K562 (cell line): Measurements from ENCODE around the gene DCAF4.

Experiments
- EZH2 ChIP-seq: IDR thresholded peaks from 2 replicates; pipeline ENCODE4 v1.6.1; 2012; ENCODE audit warnings: low read depth, mild to moderate bottlenecking, inconsistent platforms, low read length, borderline replicate concordance
- FOXP1 ChIP-seq: sonication (generic); formaldehyde crosslinking; IDR thresholded peaks from 2 replicates; pipeline ENCODE4 v1.8.0; 2022; ENCODE audit warnings: mild to moderate bottlenecking, missing genetic modification reagents
- RFX5 ChIP-seq: IDR thresholded peaks from 2 replicates; pipeline ENCODE4 v1.6.1; 2011; ENCODE audit warnings: low read depth, mild to moderate bottlenecking, improper control_type of control experiment, low read length
- SMAD3 ChIP-seq: fragments of 450-650 bp; formaldehyde crosslinking; conservative IDR thresholded peaks from 2 replicates; pipeline ENCODE4 v1.4.0; 2020; ENCODE audit warnings: mild to moderate bottlenecking
- SP2 ChIP-seq: IDR thresholded peaks from 2 replicates; pipeline ENCODE4 v1.6.1; 2011; ENCODE audit warnings: mild to moderate bottlenecking, low read depth, low read length, moderate library complexity; ENCODE audit not compliant: poor library complexity, severe bottlenecking; ENCODE audit errors: extremely low read depth
- TRIM24 ChIP-seq, 2 experiments: fragments of 450-650 bp; IDR thresholded peaks; 2 replicates each; pipeline ENCODE4 v1.6.1; 2016
- ZZZ3 ChIP-seq: fragments of 450-650 bp; IDR thresholded peaks from 2 replicates; pipeline ENCODE4 v1.6.1; 2016; ENCODE audit warnings: antibody characterized with exemption, mild to moderate bottlenecking, moderate library complexity
- TF ChIP-seq, protein P1 (sequence below): IDR thresholded peaks from 3 replicates; pipeline ENCODE4 v1.6.1; 2011; ENCODE audit warnings: borderline replicate concordance, mild to moderate bottlenecking, moderate library complexity; ENCODE audit not compliant: insufficient read length; ENCODE audit errors: extremely low read depth
- TF ChIP-seq, protein P2 (sequence below): fragments of 450-650 bp; IDR thresholded peaks from 2 replicates; pipeline ENCODE4 v1.6.1; 2016; ENCODE audit warnings: borderline replicate concordance
- TF ChIP-seq, protein P3 (sequence below), 3 experiments: IDR thresholded peaks in 2 of 3; conservative IDR thresholded peaks in 1 of 3; 2 replicates each; pipeline ENCODE4 v1.5.1; 2011 to 2012; ENCODE audit warnings: low read length in 3 of 3, mild to moderate bottlenecking in 3 of 3, control low read depth in 2 of 3, improper control_type of control experiment in 1 of 3, inconsistent platforms in 1 of 3, low read depth in 1 of 3, mixed read lengths in 1 of 3, moderate library complexity in 1 of 3; ENCODE audit not compliant: insufficient read depth in 2 of 3
- TF ChIP-seq, protein P4 (sequence below): sonication (generic); formaldehyde crosslinking; IDR thresholded peaks from 2 replicates; pipeline ENCODE4 v1.9.0; 2022; ENCODE audit warnings: mild to moderate bottlenecking, missing genetic modification reagents
- TF ChIP-seq, protein P5 (sequence below): fragments of 450-650 bp; formaldehyde crosslinking; IDR thresholded peaks from 2 replicates; pipeline ENCODE4 v1.4.0; 2020; ENCODE audit warnings: mild to moderate bottlenecking, moderate library complexity

DNA sequence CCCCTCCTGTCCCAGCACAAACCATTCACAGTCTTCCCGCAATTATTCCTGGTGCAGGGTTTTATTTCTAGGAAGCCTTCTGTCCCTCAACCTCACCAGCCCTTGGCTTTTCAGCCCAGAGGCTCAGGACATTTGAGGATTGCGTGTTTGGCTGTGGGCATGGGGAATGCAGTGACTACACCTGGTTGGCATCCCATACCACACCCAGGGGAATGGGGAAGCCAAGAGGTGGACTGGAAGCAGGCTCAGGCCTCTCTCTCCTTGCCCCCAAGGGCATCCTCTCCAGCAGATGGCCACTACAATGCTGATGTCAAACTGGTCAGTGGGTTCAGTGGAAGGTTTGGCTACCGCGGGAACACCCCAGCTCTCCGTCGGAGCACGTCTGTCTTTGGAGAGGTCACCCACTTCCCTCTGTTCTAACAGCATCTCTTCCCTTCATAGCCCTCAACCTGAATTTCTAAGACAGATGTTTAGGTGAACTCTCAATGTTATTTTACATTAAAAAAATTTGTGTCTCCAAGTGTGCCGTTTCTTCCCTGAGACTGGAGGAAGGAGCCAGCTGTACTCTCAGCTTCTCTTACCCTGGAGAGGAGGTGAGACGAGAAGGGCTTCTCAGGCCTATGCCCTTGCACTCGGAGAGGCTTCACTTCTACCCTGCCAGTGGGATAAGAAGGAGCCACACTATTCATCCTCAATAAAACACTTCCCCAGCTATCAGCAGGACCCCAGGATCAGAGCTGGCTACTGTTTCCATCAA is 35.5 kb downstream of the DCAF4 start:
- TF ChIP-seq RFX5 = no peak
- no peak for TF ChIP-seq ZZZ3
- no peak for TF ChIP-seq SMAD3 (CRISPR knock-in tag)
- no peak for TF ChIP-seq FOXP1 (CRISPR knock-in tag)
- TF ChIP-seq, protein P1, sequence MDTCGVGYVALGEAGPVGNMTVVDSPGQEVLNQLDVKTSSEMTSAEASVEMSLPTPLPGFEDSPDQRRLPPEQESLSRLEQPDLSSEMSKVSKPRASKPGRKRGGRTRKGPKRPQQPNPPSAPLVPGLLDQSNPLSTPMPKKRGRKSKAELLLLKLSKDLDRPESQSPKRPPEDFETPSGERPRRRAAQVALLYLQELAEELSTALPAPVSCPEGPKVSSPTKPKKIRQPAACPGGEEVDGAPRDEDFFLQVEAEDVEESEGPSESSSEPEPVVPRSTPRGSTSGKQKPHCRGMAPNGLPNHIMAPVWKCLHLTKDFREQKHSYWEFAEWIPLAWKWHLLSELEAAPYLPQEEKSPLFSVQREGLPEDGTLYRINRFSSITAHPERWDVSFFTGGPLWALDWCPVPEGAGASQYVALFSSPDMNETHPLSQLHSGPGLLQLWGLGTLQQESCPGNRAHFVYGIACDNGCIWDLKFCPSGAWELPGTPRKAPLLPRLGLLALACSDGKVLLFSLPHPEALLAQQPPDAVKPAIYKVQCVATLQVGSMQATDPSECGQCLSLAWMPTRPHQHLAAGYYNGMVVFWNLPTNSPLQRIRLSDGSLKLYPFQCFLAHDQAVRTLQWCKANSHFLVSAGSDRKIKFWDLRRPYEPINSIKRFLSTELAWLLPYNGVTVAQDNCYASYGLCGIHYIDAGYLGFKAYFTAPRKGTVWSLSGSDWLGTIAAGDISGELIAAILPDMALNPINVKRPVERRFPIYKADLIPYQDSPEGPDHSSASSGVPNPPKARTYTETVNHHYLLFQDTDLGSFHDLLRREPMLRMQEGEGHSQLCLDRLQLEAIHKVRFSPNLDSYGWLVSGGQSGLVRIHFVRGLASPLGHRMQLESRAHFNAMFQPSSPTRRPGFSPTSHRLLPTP = no peak
- TF ChIP-seq, protein P2, sequence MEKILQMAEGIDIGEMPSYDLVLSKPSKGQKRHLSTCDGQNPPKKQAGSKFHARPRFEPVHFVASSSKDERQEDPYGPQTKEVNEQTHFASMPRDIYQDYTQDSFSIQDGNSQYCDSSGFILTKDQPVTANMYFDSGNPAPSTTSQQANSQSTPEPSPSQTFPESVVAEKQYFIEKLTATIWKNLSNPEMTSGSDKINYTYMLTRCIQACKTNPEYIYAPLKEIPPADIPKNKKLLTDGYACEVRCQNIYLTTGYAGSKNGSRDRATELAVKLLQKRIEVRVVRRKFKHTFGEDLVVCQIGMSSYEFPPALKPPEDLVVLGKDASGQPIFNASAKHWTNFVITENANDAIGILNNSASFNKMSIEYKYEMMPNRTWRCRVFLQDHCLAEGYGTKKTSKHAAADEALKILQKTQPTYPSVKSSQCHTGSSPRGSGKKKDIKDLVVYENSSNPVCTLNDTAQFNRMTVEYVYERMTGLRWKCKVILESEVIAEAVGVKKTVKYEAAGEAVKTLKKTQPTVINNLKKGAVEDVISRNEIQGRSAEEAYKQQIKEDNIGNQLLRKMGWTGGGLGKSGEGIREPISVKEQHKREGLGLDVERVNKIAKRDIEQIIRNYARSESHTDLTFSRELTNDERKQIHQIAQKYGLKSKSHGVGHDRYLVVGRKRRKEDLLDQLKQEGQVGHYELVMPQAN = no peak
- TF ChIP-seq, protein P3, sequence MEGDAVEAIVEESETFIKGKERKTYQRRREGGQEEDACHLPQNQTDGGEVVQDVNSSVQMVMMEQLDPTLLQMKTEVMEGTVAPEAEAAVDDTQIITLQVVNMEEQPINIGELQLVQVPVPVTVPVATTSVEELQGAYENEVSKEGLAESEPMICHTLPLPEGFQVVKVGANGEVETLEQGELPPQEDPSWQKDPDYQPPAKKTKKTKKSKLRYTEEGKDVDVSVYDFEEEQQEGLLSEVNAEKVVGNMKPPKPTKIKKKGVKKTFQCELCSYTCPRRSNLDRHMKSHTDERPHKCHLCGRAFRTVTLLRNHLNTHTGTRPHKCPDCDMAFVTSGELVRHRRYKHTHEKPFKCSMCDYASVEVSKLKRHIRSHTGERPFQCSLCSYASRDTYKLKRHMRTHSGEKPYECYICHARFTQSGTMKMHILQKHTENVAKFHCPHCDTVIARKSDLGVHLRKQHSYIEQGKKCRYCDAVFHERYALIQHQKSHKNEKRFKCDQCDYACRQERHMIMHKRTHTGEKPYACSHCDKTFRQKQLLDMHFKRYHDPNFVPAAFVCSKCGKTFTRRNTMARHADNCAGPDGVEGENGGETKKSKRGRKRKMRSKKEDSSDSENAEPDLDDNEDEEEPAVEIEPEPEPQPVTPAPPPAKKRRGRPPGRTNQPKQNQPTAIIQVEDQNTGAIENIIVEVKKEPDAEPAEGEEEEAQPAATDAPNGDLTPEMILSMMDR (IDR thresholded peaks at IDR 0.05 in 2 of 3, conservative IDR thresholded peaks at IDR 0.05 in 1 of 3; ENCODE audit: insufficient read depth in 2 of 3, low read depth in 1 of 3, low read length in 3 of 3) = no peak
- TF ChIP-seq EZH2 = no peak
- TF ChIP-seq, protein P4, sequence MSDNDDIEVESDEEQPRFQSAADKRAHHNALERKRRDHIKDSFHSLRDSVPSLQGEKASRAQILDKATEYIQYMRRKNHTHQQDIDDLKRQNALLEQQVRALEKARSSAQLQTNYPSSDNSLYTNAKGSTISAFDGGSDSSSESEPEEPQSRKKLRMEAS (CRISPR knock-in tag) = no peak
- no peak for TF ChIP-seq TRIM24 (IDR thresholded peaks at IDR 0.05)
- TF ChIP-seq, protein P5, sequence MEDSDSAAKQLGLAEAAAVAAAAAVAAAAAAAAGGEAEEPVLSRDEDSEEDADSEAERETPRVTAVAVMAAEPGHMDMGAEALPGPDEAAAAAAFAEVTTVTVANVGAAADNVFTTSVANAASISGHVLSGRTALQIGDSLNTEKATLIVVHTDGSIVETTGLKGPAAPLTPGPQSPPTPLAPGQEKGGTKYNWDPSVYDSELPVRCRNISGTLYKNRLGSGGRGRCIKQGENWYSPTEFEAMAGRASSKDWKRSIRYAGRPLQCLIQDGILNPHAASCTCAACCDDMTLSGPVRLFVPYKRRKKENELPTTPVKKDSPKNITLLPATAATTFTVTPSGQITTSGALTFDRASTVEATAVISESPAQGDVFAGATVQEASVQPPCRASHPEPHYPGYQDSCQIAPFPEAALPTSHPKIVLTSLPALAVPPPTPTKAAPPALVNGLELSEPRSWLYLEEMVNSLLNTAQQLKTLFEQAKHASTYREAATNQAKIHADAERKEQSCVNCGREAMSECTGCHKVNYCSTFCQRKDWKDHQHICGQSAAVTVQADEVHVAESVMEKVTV (CRISPR knock-in tag) = no peak
- no peak for TF ChIP-seq SP2
